Measurements from ENCODE around the gene THRB. TPM values are rescaled to one million over a fixed set of nuclear protein-coding genes. Genes with fewer than 3 reads are reported as not detected.
"Not testable (repeated sequence)": the region's sequence is repeated elsewhere in the genome, so short reads cannot be mapped to it uniquely, and the experiment has no call there.

The THRB gene
- total RNA-seq, 4 donors from 2014 or later = 19.8 to 25.8 (median 23.4) TPM

DNA sequence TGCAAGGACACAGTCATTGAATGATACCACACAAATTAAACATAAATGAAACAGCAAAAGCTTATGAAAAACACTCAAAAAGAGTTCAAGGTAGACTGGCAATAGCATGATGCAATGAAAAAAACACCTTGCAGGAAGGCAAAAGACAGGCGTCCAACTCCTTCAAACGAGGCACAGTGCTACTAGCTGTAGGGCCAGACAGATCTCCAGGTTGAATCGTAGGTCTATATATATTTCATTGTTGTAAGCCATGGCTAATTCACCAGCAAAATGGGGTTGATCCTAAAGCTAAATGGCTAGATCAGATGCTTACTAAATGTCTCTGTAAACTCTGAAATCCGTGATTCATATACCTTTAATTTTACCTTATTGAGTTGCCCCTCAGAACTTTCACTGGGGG lies 94.2 kb downstream of the THRB start:
- WGBS, 2 donors = 76 to 79% methylated on average over 4 of the region's 4 CpGs
- intact Hi-C loops (cut with DNase I; ENCODE audit: low total_unique reads) = no loop called here
- no peak overlapping the region for H3K4me3 ChIP-seq (ENCODE audit: low read depth, poor library complexity, severe bottlenecking)
- TF ChIP-seq, protein P1, sequence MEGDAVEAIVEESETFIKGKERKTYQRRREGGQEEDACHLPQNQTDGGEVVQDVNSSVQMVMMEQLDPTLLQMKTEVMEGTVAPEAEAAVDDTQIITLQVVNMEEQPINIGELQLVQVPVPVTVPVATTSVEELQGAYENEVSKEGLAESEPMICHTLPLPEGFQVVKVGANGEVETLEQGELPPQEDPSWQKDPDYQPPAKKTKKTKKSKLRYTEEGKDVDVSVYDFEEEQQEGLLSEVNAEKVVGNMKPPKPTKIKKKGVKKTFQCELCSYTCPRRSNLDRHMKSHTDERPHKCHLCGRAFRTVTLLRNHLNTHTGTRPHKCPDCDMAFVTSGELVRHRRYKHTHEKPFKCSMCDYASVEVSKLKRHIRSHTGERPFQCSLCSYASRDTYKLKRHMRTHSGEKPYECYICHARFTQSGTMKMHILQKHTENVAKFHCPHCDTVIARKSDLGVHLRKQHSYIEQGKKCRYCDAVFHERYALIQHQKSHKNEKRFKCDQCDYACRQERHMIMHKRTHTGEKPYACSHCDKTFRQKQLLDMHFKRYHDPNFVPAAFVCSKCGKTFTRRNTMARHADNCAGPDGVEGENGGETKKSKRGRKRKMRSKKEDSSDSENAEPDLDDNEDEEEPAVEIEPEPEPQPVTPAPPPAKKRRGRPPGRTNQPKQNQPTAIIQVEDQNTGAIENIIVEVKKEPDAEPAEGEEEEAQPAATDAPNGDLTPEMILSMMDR (IDR thresholded peaks at IDR 0.05) = no peak
- TF ChIP-seq POLR2A (IDR thresholded peaks at IDR 0.05) = no peak
- DNase-seq (ENCODE audit: low spot score in 2 of 2) = no peak

DNA sequence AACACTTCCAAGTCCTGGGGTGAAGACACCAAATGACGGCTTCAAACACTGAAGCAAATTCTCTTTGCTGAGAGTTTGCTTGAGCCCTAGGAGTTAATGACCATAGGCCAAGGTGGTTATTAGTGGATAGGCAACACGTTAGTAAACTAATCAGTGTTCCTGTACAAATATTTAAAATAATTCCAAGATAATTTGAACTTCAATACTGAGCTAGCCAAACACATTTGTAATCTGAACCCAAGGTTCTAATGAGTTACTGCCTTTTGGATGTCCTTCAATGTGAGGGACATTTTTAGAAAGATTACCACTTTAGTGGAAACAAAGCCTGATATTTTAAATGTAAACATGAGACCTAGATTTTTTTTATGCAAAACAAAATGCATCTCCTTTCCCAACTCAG lies 94.6 kb downstream of the THRB start:
- no peak for DNase-seq (ENCODE audit: low spot score in 2 of 2)
- intact Hi-C loops (cut with DNase I; ENCODE audit: low total_unique reads) = no loop called here
- TF ChIP-seq POLR2A (IDR thresholded peaks at IDR 0.05) = no peak
- TF ChIP-seq, protein P1 (IDR thresholded peaks at IDR 0.05) = no peak
- H3K4me3 ChIP-seq (ENCODE audit: low read depth, poor library complexity, severe bottlenecking) = no peak overlapping the region
- WGBS, 2 donors = 78 to 83% methylated on average over 2 of the region's 2 CpGs

DNA sequence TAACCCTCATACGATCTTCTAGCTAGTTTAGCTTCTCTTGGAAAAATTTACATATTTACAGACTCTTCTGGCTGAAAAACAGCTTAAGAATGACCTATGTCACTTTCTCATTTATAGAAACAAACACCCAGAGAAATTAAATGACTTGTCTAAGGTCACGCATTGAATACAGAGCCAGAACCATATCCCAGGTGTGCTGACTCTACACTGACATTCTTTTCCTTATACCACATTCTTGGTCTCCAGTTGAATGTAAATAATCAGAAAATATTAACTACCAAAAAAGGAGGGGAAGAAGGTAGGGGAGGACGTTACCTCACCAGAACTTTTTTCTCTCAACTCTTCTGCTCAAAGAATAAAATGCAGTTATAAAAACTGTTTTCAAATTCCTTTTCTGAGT lies 95.0 kb downstream of the THRB start:
- no peak for DNase-seq (ENCODE audit: low spot score in 2 of 2)
- intact Hi-C loops (cut with DNase I; ENCODE audit: low total_unique reads) = no loop called here
- WGBS, 2 donors = 93 to 96% methylated on average over 3 of the region's 3 CpGs
- no peak for TF ChIP-seq POLR2A (IDR thresholded peaks at IDR 0.05)
- TF ChIP-seq, protein P1 (IDR thresholded peaks at IDR 0.05) = no peak
- no peak overlapping the region for H3K4me3 ChIP-seq (ENCODE audit: low read depth, poor library complexity, severe bottlenecking)

DNA sequence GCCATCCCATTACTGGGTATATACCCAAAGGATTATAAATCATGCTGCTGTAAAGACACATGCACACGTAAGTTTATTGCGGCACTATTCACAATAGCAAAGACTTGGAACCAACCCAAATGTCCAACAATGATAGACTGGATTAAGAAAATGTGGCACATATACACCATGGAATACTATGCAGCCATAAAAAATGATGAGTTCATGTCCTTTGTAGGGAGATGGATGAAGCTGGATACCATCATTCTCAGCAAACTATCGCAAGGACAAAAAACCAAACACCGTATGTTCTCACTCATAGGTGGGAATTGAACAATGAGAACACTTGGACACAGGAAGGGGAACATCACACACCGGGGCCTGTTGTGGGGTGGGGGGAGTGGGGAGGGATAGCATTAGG lies 95.9 kb downstream of the THRB start:
- DNase-seq (ENCODE audit: low spot score in 2 of 2); H3K4me3 ChIP-seq (ENCODE audit: low read depth, poor library complexity, severe bottlenecking); intact Hi-C loops (cut with DNase I; ENCODE audit: low total_unique reads): not testable (repeated sequence)
- 96 to 100% methylated on average over 4 to 5 of the region's 5 CpGs for WGBS, 2 donors

DNA sequence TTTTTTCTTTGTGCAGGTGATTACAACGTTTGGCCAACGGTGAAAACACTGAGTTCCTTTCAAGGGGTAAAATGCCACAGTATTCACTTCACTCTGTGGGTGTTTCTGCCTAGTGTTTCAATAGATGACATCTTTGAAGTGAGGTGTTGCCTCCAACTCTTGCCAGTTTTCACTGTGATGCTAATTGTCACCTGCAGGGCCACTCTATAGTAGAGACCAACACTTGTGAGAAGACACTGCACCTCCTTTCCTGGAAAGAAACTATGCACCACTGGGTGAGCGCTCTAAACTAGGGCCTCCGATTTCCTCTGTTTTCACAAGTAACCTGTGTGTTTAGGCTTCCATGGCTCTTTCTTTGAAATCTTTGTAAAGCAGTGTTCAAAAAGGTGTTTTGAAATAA lies 98.3 kb downstream of the THRB start:
- TF ChIP-seq, protein P1 (IDR thresholded peaks at IDR 0.05) = no peak
- no peak for TF ChIP-seq POLR2A (IDR thresholded peaks at IDR 0.05)
- no peak overlapping the region for H3K4me3 ChIP-seq (ENCODE audit: low read depth, poor library complexity, severe bottlenecking)
- DNase-seq (ENCODE audit: low spot score in 2 of 2) = no peak
- 68 to 75% methylated on average over 4 of the region's 4 CpGs for WGBS, 2 donors
- intact Hi-C loops (cut with DNase I; ENCODE audit: low total_unique reads) = no loop called here

DNA sequence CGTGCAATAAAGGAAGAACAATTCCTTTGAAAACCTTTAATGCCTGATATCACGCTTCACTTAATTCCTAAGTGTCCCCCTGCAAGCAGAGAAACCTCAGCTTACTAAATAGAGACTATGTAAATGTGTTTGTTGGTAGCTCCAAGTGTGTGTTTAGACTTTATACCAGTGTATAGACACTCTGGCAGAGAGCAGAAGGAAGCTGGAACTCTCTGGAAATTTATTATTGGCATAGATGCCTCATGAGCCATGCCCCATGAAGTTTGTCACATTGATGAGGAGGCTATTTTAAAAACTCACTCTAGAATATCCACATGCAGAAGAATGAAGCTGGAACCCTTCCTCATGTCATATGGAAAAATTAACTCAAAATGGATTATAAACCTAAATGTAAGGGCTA lies 99.9 kb downstream of the THRB start:
- DNase-seq (ENCODE audit: low spot score in 2 of 2) = no peak
- intact Hi-C loops (cut with DNase I; ENCODE audit: low total_unique reads) = no loop called here
- no peak overlapping the region for H3K4me3 ChIP-seq (ENCODE audit: low read depth, poor library complexity, severe bottlenecking)
- 85 to 86% methylated on average over 2 of the region's 2 CpGs for WGBS, 2 donors
- TF ChIP-seq, protein P1 (IDR thresholded peaks at IDR 0.05) = no peak
- no peak for TF ChIP-seq POLR2A (IDR thresholded peaks at IDR 0.05)
